ENCODE data around the gene KIAA0753. TPM values are rescaled to one million over a fixed set of nuclear protein-coding genes. Genes with fewer than 3 reads are reported as not detected.
A peak's percentile ranks its signal among the peaks of the same experiment; 100 is the strongest.

KIAA0753 gene
- total RNA-seq (2014; rRNA removed): 6.9 and 7.3 TPM in 2 replicates
- percentile 70 among the genes with signal in this experiment for Bru-seq, nascent RNA
- BruChase-seq, experiment 1, labeled RNA remaining after a 6-hour chase: percentile 69 among the genes with signal in this experiment
- percentile 76 among the genes with signal in this experiment for BruChase-seq, experiment 2, labeled RNA remaining after a 2-hour chase
- long read RNA-seq, full-length matches to known transcripts: 1 of 9 reads
- long read RNA-seq, partial matches to known transcripts: 2 of 9 reads
- long read RNA-seq, other reads (novel, unspliced or antisense): 6 of 9 reads

- CTCF ChIA-PET: interaction anchor here (1.6 kb wide), 1 partner anchor 8 kb away, joined by 7 read pairs; no protein-coding TSS in a partner anchor
Measured at GRCh38 chr17:6640536-6641246, at the start of gene KIAA0753, which contains the start of gene TXNDC17. KIAA0753 (minus strand) TSS chr17:6640711; CDS start chr17:6635103, 5,608 bp downstream. TXNDC17 (plus strand) TSS chr17:6641060; CDS start chr17:6641083, 23 bp downstream.

GRCh38 chr17:6688944-6689343, 48.4 kb upstream of the KIAA0753 start:
- no peak for DNase-seq
- Histone ChIP-seq H3K36me3 (ENCODE audit: low read depth, low read length) (no peaks in the 10 kb centered on the region), H4K20me1 (ENCODE audit: low read length) (no peaks in the 10 kb centered on the region), H3K27ac (ENCODE audit: low read length) (no peak overlapping the region), H3K4me3 (ENCODE audit: low read length) (no peak overlapping the region), H3K79me2 (ENCODE audit: low read length) (no peaks in the 10 kb centered on the region), H3K9me2 (replicated peaks; ENCODE audit: low read length) (no peaks in the 10 kb centered on the region), H2AFZ (ENCODE audit: low read length) (no peak overlapping the region), H3K9ac (ENCODE audit: low read length) (no peak overlapping the region), H3K9me3 (ENCODE audit: low read length) (no peaks in the 10 kb centered on the region), H3K27me3 (ENCODE audit: low read length) (no peaks in the 10 kb centered on the region), H3K4me1 (ENCODE audit: insufficient read depth, low read length) (no peaks in the 10 kb centered on the region), H3F3A (ENCODE audit: low read length, unreplicated experiment) (no peaks in the 10 kb centered on the region), H3K4me2 (ENCODE audit: low read length) (no peak overlapping the region)
- ChIA-PET CTCF (no interaction called here), POLR2A (ENCODE audit: unreplicated experiment) (no interaction called here)
- no TSS peak for BruUV-seq (replicated peaks)
- no peak for ATAC-seq
- TF ChIP-seq EZH2phosphoT487 (IDR thresholded peaks at IDR 0.05; ENCODE audit: borderline replicate concordance, low read length): no peak
- intact Hi-C loops (cut with micrococcal nuclease): no loop called here

More at GRCh38 chr17:6640536-6641246, at the start of gene KIAA0753, which contains the start of gene TXNDC17:
- no peak for TF ChIP-seq EZH2phosphoT487 (IDR thresholded peaks at IDR 0.05; ENCODE audit: borderline replicate concordance, low read length)
- TF ChIP-seq CTCF (conservative IDR thresholded peaks at IDR 0.05; ENCODE audit: low read depth, low read length): no peak
- TF ChIP-seq EZH2 (IDR thresholded peaks at IDR 0.05; ENCODE audit: low read length, unreplicated experiment): no peak
- ATAC-seq (peak; percentile 76), DNase-seq (peak; percentile 85)
- H3K4me3 ChIP-seq (ENCODE audit: low read length): peak within 1 kb of the TSS; percentile 80
- H3K36me3 ChIP-seq (ENCODE audit: low read depth, low read length): peaks cover 13% of the 10 kb centered on the region; the same call in 1 of the 2 replicates
- H3K9me2 ChIP-seq (replicated peaks; ENCODE audit: low read length): no peaks in the 10 kb centered on the region
- POLR2A ChIA-PET (ENCODE audit: unreplicated experiment): interaction anchor here (0.7 kb wide), 2 partner anchors 275 to 1160 kb away, joined by 3 to 4 read pairs; no protein-coding TSS in a partner anchor
- no peaks in the 10 kb centered on the region for H3K27me3 ChIP-seq (ENCODE audit: low read length)
- H3K79me2 ChIP-seq (ENCODE audit: low read length): peaks cover 61% of the 10 kb centered on the region
- H3K9ac ChIP-seq (ENCODE audit: low read length): peak within 1 kb of the TSS; percentile 87
- peak within 1 kb of the TSS; percentile 82 for H3K27ac ChIP-seq (ENCODE audit: low read length)
- BruUV-seq (replicated peaks): no TSS peak
- H3K4me2 ChIP-seq (ENCODE audit: low read length): peak within 1 kb of the TSS; percentile 96
- peaks cover 42% of the 10 kb centered on the region for H3K4me1 ChIP-seq (ENCODE audit: insufficient read depth, low read length)
- no peaks in the 10 kb centered on the region for H3K9me3 ChIP-seq (ENCODE audit: low read length)
- H2AFZ ChIP-seq (ENCODE audit: low read length): peak within 1 kb of the TSS; percentile 97
- intact Hi-C loops (cut with micrococcal nuclease): no loop called here
- peaks cover 26% of the 10 kb centered on the region for H4K20me1 ChIP-seq (ENCODE audit: low read length)
- peaks cover 24% of the 10 kb centered on the region for H3F3A ChIP-seq (ENCODE audit: low read length, unreplicated experiment)

- ChIA-PET POLR2A (ENCODE audit: unreplicated experiment) (no interaction called here), CTCF (no interaction called here)
- intact Hi-C loops (cut with micrococcal nuclease): no loop called here
- Histone ChIP-seq H3K27me3 (ENCODE audit: low read length) (no peaks in the 10 kb centered on the region), H3K4me3 (ENCODE audit: low read length) (no peak overlapping the region), H3F3A (ENCODE audit: low read length, unreplicated experiment) (no peaks in the 10 kb centered on the region), H3K4me2 (ENCODE audit: low read length) (no peak overlapping the region), H4K20me1 (ENCODE audit: low read length) (no peaks in the 10 kb centered on the region), H3K36me3 (ENCODE audit: low read depth, low read length) (no peaks in the 10 kb centered on the region), H2AFZ (ENCODE audit: low read length) (no peak overlapping the region), H3K4me1 (ENCODE audit: insufficient read depth, low read length) (no peaks in the 10 kb centered on the region), H3K9me3 (ENCODE audit: low read length) (no peaks in the 10 kb centered on the region), H3K79me2 (ENCODE audit: low read length) (no peaks in the 10 kb centered on the region), H3K9me2 (replicated peaks; ENCODE audit: low read length) (no peaks in the 10 kb centered on the region), H3K9ac (ENCODE audit: low read length) (no peak overlapping the region), H3K27ac (ENCODE audit: low read length) (no peak overlapping the region)
- no peak for ATAC-seq
- DNase-seq: no peak
- TF ChIP-seq EZH2 (IDR thresholded peaks at IDR 0.05; ENCODE audit: low read length, unreplicated experiment): no peak
- no peak for TF ChIP-seq CTCF (conservative IDR thresholded peaks at IDR 0.05; ENCODE audit: low read depth, low read length)
- no peak for TF ChIP-seq EZH2phosphoT487 (IDR thresholded peaks at IDR 0.05; ENCODE audit: borderline replicate concordance, low read length)
- BruUV-seq (replicated peaks): no TSS peak
Measured at GRCh38 chr17:6686026-6686425, 45.5 kb upstream of the KIAA0753 start.
